ENCODE measurements around the gene AHSG.

The AHSG gene

DNA sequence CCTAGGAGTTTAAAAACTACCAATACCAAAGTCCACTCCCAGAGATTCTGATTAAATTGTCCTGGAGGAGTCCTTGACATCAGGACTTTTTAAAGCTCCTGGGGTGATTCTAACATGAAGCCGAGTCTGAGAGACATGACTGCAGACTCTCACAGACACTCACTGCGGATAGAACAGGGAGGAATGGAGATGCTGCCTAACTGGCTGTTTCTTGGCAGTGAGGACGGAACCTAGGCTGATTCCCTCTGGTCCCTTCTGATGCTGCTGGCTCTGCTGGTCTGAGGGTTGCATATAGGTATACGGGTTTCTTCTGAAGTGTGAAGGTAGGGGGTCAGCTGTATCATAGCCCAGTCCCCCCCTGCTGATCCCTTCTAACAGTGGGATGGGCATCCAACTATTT lies 51.6 kb downstream of the AHSG start:
- CTCF ChIA-PET = interaction anchor here (1.0 kb wide), 1 partner anchor 50 kb away, joined by 3 read pairs; no protein-coding TSS in a partner anchor
- POLR2A ChIA-PET = no interaction called here

DNA sequence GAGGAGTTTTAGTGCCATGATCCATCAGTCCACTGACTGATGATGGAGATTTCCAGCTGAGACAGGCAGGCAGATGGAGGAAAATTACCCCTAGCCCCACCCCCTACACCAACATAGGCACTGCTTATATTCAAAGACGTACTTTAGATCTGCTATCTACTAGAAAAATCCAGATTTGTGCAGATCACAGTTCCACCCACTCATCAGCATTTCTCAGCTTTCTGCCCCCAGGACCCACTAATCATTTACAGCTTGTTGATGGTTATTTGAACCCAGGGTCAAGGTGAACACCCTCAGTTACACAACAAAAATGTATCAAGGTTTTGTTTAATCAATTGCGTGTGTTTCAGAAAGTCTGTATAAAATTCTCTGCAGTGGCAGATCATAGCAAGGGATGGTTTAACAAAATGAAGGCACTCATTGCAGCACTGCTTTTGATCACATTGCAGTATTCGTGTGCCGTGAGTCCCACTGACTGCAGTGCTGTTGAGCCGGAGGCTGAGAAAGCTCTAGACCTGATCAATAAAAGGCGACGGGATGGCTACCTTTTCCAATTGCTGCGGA lies 52.8 kb downstream of the AHSG start, which contains the start of gene HRG:
TSS of gene HRG (plus strand) at position 390 of the 564 bp plus-strand sequence. CDS start at position 408, 18 bp downstream.
- CTCF ChIA-PET = interaction anchor here (1.1 kb wide), 1 partner anchor 49 kb away, joined by 4 read pairs; no protein-coding TSS in a partner anchor
- POLR2A ChIA-PET = no interaction called here
- no peak within 1 kb of the TSS for H3K4me3 ChIP-seq (ENCODE audit: low read depth, low read length)
- no peaks in the 10 kb centered on the region for H3K4me1 ChIP-seq (ENCODE audit: control insufficient read depth, insufficient read depth, low read length)
- no peaks in the 10 kb centered on the region for H3K9me3 ChIP-seq (ENCODE audit: control insufficient read depth, insufficient read depth, low read depth, low read length)
- TF ChIP-seq ZNF596 (tag by site-specific recombination; IDR thresholded peaks at IDR 0.05) (no peak), ZNF560 (tag by site-specific recombination; IDR thresholded peaks at IDR 0.05; ENCODE audit: borderline replicate concordance) (no peak), ZSCAN30 (tag by site-specific recombination; IDR thresholded peaks at IDR 0.05) (no peak), ZNF843 (tag by site-specific recombination; IDR thresholded peaks at IDR 0.05) (no peak)
- TF ChIP-seq, protein P1, sequence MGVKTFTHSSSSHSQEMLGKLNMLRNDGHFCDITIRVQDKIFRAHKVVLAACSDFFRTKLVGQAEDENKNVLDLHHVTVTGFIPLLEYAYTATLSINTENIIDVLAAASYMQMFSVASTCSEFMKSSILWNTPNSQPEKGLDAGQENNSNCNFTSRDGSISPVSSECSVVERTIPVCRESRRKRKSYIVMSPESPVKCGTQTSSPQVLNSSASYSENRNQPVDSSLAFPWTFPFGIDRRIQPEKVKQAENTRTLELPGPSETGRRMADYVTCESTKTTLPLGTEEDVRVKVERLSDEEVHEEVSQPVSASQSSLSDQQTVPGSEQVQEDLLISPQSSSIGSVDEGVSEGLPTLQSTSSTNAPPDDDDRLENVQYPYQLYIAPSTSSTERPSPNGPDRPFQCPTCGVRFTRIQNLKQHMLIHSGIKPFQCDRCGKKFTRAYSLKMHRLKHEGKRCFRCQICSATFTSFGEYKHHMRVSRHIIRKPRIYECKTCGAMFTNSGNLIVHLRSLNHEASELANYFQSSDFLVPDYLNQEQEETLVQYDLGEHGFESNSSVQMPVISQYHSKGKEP (tag by site-specific recombination; IDR thresholded peaks at IDR 0.05) = no peak
- TF ChIP-seq, protein P2, sequence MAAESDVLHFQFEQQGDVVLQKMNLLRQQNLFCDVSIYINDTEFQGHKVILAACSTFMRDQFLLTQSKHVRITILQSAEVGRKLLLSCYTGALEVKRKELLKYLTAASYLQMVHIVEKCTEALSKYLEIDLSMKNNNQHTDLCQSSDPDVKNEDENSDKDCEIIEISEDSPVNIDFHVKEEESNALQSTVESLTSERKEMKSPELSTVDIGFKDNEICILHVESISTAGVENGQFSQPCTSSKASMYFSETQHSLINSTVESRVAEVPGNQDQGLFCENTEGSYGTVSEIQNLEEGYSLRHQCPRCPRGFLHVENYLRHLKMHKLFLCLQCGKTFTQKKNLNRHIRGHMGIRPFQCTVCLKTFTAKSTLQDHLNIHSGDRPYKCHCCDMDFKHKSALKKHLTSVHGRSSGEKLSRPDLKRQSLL (tag by site-specific recombination; IDR thresholded peaks at IDR 0.05) = no peak
- TF ChIP-seq, protein P3, sequence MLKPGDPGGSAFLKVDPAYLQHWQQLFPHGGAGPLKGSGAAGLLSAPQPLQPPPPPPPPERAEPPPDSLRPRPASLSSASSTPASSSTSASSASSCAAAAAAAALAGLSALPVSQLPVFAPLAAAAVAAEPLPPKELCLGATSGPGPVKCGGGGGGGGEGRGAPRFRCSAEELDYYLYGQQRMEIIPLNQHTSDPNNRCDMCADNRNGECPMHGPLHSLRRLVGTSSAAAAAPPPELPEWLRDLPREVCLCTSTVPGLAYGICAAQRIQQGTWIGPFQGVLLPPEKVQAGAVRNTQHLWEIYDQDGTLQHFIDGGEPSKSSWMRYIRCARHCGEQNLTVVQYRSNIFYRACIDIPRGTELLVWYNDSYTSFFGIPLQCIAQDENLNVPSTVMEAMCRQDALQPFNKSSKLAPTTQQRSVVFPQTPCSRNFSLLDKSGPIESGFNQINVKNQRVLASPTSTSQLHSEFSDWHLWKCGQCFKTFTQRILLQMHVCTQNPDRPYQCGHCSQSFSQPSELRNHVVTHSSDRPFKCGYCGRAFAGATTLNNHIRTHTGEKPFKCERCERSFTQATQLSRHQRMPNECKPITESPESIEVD (tag by site-specific recombination; IDR thresholded peaks at IDR 0.05) = no peak
- TF ChIP-seq, protein P4, sequence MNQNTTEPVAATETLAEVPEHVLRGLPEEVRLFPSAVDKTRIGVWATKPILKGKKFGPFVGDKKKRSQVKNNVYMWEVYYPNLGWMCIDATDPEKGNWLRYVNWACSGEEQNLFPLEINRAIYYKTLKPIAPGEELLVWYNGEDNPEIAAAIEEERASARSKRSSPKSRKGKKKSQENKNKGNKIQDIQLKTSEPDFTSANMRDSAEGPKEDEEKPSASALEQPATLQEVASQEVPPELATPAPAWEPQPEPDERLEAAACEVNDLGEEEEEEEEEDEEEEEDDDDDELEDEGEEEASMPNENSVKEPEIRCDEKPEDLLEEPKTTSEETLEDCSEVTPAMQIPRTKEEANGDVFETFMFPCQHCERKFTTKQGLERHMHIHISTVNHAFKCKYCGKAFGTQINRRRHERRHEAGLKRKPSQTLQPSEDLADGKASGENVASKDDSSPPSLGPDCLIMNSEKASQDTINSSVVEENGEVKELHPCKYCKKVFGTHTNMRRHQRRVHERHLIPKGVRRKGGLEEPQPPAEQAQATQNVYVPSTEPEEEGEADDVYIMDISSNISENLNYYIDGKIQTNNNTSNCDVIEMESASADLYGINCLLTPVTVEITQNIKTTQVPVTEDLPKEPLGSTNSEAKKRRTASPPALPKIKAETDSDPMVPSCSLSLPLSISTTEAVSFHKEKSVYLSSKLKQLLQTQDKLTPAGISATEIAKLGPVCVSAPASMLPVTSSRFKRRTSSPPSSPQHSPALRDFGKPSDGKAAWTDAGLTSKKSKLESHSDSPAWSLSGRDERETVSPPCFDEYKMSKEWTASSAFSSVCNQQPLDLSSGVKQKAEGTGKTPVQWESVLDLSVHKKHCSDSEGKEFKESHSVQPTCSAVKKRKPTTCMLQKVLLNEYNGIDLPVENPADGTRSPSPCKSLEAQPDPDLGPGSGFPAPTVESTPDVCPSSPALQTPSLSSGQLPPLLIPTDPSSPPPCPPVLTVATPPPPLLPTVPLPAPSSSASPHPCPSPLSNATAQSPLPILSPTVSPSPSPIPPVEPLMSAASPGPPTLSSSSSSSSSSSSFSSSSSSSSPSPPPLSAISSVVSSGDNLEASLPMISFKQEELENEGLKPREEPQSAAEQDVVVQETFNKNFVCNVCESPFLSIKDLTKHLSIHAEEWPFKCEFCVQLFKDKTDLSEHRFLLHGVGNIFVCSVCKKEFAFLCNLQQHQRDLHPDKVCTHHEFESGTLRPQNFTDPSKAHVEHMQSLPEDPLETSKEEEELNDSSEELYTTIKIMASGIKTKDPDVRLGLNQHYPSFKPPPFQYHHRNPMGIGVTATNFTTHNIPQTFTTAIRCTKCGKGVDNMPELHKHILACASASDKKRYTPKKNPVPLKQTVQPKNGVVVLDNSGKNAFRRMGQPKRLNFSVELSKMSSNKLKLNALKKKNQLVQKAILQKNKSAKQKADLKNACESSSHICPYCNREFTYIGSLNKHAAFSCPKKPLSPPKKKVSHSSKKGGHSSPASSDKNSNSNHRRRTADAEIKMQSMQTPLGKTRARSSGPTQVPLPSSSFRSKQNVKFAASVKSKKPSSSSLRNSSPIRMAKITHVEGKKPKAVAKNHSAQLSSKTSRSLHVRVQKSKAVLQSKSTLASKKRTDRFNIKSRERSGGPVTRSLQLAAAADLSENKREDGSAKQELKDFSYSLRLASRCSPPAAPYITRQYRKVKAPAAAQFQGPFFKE (tag by site-specific recombination; IDR thresholded peaks at IDR 0.05; ENCODE audit: borderline replicate concordance) = no peak
- no peak within 1 kb of the TSS for H3K27ac ChIP-seq (ENCODE audit: extremely low read depth, low read depth, low read length)
- no peaks in the 10 kb centered on the region for H3K36me3 ChIP-seq (ENCODE audit: control insufficient read depth in 2 of 2, insufficient read depth in 1 of 2, low read length in 2 of 2)

More for the DNA sequence above, 51.6 kb downstream of the AHSG start:
- no peaks in the 10 kb centered on the region for H3K9me3 ChIP-seq (ENCODE audit: control insufficient read depth, insufficient read depth, low read depth, low read length)
- H3K4me1 ChIP-seq (ENCODE audit: control insufficient read depth, insufficient read depth, low read length) = no peaks in the 10 kb centered on the region
- no peak overlapping the region for H3K27ac ChIP-seq (ENCODE audit: extremely low read depth, low read depth, low read length)
- no peaks in the 10 kb centered on the region for H3K36me3 ChIP-seq (ENCODE audit: control insufficient read depth in 2 of 2, insufficient read depth in 1 of 2, low read length in 2 of 2)
- TF ChIP-seq ZNF426 (tag by site-specific recombination; IDR thresholded peaks at IDR 0.05) = no peak
- no peak for TF ChIP-seq IKZF3 (tag by site-specific recombination; IDR thresholded peaks at IDR 0.05)
- TF ChIP-seq ZNF670 (tag by site-specific recombination; IDR thresholded peaks at IDR 0.05; ENCODE audit: low read depth) = no peak
- no peak for TF ChIP-seq GLIS1 (tag by site-specific recombination; IDR thresholded peaks at IDR 0.05)
- TF ChIP-seq BCL11B (tag by site-specific recombination; IDR thresholded peaks at IDR 0.05; ENCODE audit: low read depth) = no peak
- H3K4me3 ChIP-seq (ENCODE audit: low read depth, low read length) = no peak overlapping the region
